ENCODE measurements around the gene C14orf180. TPM values are rescaled to one million over a fixed set of nuclear protein-coding genes. Genes with fewer than 3 reads are reported as not detected.
"Not testable (repeated sequence)": the region's sequence is repeated elsewhere in the genome, so short reads cannot be mapped to it uniquely, and the experiment has no call there.

C14orf180 gene
- total RNA-seq, 4 donors from 2014 or later: 25.8 to 57.8 (median 35.4) TPM

- no peak for TF ChIP-seq CTCF (IDR thresholded peaks at IDR 0.05)
Measured at GRCh38 chr14:104636131-104636530, 56.6 kb downstream of the C14orf180 start.

GRCh38 chr14:104636846-104637545 lies 57.4 kb downstream of the C14orf180 start:
- ATAC-seq (ENCODE audit: low FRiP score); DNase-seq (ENCODE audit: low spot score): not testable (repeated sequence)

More at GRCh38 chr14:104636131-104636530, 56.6 kb downstream of the C14orf180 start:
- DNase-seq (ENCODE audit: low spot score) (no peak), ATAC-seq (ENCODE audit: low FRiP score) (no peak)

GRCh38 chr14:104637546-104638003 lies 58.0 kb downstream of the C14orf180 start:
- ATAC-seq (ENCODE audit: low FRiP score) (no peak), DNase-seq (ENCODE audit: low spot score) (no peak)
- TF ChIP-seq CTCF (IDR thresholded peaks at IDR 0.05): no peak

- TF ChIP-seq CTCF (IDR thresholded peaks at IDR 0.05): no peak
- no peak for ATAC-seq (ENCODE audit: low FRiP score)
- no peak for DNase-seq (ENCODE audit: low spot score)
Measured at GRCh38 chr14:104638190-104638589, 58.6 kb downstream of the C14orf180 start.

GRCh38 chr14:104638927-104639450 lies 59.4 kb downstream of the C14orf180 start:
- TF ChIP-seq CTCF (IDR thresholded peaks at IDR 0.05): no peak
- ATAC-seq (ENCODE audit: low FRiP score): no peak
- no peak for DNase-seq (ENCODE audit: low spot score)

- no peak for ATAC-seq (ENCODE audit: low FRiP score)
- no peak for TF ChIP-seq CTCF (IDR thresholded peaks at IDR 0.05)
- no peak for DNase-seq (ENCODE audit: low spot score)
Measured at GRCh38 chr14:104639471-104639870, 59.9 kb downstream of the C14orf180 start.

Other genes starting within 250 kb of the C14orf180 start
- not detected for gene TMEM179, start 25.0 kb downstream of the C14orf180 start, total RNA-seq
- gene INF2, start 109.9 kb downstream of the C14orf180 start, total RNA-seq: 100 to 1,000 TPM in 1 of 4 donors, 10 to 100 TPM in 3; 50.9 to 104 (median 87.5) TPM
- gene ADSS1, start 144.5 kb downstream of the C14orf180 start, total RNA-seq: 10 to 100 TPM in 1 of 4 donors, 1 to 10 TPM in 3; 3.7 to 26.0 (median 5.6) TPM
- 100 to 1,000 TPM; 141 to 262 (median 167) TPM for gene SIVA1, start 173.4 kb downstream of the C14orf180 start, total RNA-seq
- gene AKT1, start 216.0 kb downstream of the C14orf180 start, total RNA-seq: 100 to 1,000 TPM; 104 to 121 (median 107) TPM
- 1 to 10 TPM; 3.0 to 8.0 (median 6.3) TPM for gene ZBTB42, start 221.3 kb downstream of the C14orf180 start, total RNA-seq

Measured in omental fat pad (tissue), 4 donors.